ENCODE measurements around the gene CNTN4.

The CNTN4 gene

DNA sequence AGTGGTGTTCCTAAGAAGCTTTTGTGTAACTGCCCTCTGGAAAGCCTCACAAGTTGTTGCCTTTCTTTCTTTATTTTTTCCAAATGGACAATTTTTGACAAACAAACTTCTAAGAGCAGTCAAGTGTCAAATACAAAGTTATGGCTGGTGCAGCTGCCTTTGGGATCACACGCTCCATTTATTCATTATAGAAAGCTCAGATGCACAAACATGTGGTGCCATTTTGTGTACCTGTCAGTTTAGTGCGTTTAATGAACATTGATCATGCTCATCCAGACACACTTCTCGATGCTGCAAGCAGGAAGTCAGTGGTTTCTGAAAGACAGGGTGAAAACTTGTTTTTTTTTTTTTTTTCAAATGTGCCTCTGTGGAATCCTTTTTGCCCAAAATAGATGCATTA lies 324.5 kb downstream of the CNTN4 start:
- DNase-seq = no peak

DNA sequence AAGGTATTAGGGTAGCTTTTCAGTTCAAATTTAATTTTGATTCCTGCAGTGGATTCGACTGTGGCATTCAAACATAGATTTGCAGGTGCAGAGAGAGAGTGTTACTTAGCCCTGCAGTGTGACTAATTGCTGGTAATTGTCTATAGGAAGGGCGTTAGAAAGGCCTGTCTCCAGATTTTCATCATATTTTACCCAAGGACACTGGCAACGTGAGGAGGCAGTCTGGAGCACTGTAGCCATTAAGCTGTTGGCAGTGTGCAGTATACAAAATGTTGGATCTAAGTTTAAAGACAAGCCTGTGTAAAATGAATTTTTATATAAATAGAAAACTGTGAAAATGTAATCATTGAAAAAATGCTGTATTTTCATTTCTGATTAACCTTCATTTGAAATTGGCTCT lies 342.9 kb downstream of the CNTN4 start:
- no peak for DNase-seq

- DNase-seq = no peak
Observed at GRCh38 chr3:2446146-2446545, 347.5 kb downstream of the CNTN4 start.

GRCh38 chr3:2452249-2452648 lies 353.6 kb downstream of the CNTN4 start:
- no peak for DNase-seq

DNA sequence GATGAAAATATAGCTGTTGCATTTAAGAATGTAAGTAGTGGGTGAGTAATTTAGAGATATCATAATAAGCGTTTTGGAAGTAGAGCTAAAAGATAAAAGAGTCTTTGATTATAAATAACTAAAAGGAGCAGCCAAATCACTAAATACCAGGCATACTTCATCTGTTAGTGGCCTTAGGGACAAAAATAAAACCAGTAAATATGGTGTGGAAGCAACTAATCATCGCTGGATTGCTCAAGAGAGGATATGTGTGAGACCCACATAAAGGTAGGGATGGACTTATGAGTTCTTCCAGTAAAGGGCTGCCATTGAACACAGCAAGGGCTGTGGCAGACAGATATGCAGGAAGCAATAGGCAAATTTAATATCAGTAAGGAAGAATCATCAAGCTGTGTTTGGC lies 356.2 kb downstream of the CNTN4 start:
- DNase-seq = no peak

DNA sequence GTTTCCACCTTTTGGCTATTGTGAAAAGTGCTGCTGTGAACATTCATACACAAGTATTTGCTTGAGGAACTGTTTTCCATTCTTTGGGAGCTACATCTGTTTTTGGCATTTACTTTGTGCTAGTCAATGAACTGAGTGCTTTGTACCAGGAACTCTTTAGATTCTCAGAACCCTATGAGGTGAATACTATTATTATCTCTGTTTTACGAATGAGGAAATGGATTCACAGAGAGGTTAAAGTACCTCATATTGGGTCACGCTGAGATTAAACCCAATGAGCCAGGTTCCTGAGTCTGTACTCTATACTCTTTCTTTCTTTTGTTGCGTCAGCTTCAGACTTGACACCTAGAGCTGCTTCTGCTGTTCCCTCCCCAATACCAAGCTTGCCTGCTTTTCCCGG lies 358.1 kb downstream of the CNTN4 start:
- DNase-seq = no peak

GRCh38 chr3:2458816-2459215 lies 360.1 kb downstream of the CNTN4 start:
- no peak for DNase-seq

GRCh38 chr3:2465842-2466241 lies 367.2 kb downstream of the CNTN4 start:
- no peak for DNase-seq

DNA sequence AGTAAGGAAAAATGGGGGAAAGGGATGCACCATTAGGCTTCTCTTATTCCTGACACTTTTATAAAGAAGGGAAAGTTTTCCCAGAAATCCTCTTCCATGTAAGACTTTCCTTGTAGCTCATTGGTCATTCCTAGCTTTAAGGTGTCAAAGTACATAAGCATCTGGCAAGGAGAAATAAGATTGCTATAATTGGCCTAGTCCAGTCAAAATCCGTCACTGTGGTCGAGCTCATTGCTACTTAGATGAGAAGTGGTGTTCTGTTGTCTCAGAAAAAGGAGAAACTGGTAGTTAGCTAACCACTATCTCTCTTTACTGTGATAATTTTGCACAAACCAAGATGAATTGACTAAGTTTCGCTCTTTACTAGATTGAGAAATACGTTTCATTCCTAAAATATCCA lies 370.1 kb downstream of the CNTN4 start:
- no peak for DNase-seq

GRCh38 chr3:2476996-2477395 lies 378.3 kb downstream of the CNTN4 start:
- DNase-seq = no peak

DNA sequence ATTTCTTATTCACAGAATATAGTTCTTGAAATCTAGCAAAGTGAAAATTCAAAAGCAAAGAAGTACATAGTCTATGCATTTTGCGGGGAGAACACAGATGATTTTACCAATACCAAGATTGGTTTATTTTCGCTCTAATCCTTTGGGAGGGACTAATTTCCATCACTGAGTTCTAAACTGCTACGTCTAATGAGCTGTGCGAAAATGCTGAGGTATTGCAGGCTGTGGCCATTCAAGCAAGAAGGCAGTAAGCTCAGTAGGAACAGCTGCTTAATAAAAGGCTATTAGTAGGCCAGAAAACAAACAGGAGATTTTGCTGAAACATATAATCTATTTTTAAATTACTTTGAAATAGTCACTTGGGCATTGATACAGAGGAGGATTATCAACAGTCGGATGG lies 379.0 kb downstream of the CNTN4 start:
- no peak for DNase-seq

DNA sequence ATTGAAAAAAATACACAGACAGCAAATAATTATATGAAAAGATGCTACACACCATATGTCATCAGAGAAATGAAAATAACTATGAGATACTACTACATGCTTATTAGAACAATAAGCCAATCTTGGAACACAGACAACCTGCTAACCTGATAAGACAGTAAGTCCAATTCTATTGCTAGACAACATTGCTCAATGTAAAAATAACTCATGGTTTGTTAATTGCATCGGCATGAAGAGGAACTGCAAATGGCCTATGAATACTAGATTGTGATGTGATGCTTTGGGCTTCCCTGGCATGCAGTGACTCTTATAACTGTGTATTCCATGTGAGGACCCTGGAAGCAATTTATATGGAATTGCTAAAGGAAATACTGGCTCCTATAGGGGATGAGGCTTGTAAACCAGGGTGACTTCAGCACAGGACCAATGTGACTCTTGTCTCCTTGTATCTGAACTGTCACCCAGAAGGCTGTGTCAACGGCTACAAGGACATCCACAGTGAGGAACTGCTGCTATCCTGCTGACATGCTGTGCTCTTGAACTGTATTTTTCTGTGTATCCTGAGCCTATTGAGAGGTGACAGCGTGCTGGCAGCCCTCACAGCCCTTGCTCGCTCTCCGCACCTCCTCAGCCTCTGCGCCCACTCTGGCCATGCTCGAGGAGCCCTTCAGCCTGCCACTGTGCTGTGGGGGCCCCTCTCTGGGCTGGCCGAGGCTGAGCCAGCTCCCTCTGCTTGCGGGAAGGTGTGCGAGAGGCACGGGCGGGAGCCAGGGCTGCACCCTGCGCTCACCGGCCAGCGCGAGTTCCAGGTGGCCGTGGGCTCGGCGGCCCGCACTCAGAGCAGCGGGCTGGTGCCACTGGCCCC lies 385.7 kb downstream of the CNTN4 start:
- no peak for DNase-seq

- no peak for DNase-seq
Observed at GRCh38 chr3:2485027-2485375, 386.3 kb downstream of the CNTN4 start.

- DNase-seq = no peak
Observed at GRCh38 chr3:2495746-2496145, 397.1 kb downstream of the CNTN4 start.

- DNase-seq = no peak
Observed at GRCh38 chr3:2504912-2505311, 406.2 kb downstream of the CNTN4 start.

GRCh38 chr3:2506776-2507175 lies 408.1 kb downstream of the CNTN4 start:
- DNase-seq = no peak

GRCh38 chr3:2510591-2511145 lies 412.0 kb downstream of the CNTN4 start:
- no peak for DNase-seq

DNA sequence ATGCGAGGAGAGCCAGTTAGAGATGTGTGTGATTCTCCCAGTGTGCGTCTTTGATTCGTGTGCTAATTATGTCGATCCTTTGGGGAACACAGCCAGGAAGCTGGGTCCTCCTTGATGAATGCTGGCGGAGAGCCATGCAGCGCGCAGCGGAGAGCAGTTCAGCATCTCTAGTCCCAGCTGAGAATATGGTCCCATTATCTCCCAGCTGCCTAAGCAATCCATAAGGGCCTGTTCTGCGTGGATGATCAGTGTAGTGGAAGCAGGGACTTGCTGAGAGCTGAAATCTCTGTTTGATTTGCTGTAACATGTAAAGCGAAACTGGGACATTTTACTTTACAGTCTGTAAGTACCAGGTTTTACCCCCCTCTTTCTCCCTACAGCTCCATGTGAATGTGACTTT lies 412.7 kb downstream of the CNTN4 start:
- DNase-seq = no peak

DNA sequence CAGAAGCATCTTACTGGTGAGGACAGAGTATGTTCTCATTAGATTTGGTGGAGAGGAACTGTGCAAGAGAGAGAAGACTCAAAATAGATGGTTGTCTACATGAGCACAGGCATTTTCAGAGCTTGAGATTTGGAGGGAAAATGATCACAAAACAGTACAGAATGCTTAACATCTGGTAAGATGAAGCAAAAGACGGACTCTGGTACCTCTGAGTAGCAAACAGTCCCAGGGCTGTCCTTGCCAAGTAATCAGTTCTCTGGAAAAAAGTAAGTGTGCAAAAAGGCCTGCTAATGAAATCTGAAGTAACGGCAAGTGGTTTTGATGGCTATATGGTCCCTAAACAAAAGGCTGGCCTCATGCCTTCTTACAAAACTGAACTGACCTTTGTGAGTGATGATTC lies 414.2 kb downstream of the CNTN4 start:
- no peak for DNase-seq

GRCh38 chr3:2513986-2514385 lies 415.3 kb downstream of the CNTN4 start:
- no peak for DNase-seq

GRCh38 chr3:2516762-2517441 lies 418.2 kb downstream of the CNTN4 start:
- DNase-seq = no peak

DNA sequence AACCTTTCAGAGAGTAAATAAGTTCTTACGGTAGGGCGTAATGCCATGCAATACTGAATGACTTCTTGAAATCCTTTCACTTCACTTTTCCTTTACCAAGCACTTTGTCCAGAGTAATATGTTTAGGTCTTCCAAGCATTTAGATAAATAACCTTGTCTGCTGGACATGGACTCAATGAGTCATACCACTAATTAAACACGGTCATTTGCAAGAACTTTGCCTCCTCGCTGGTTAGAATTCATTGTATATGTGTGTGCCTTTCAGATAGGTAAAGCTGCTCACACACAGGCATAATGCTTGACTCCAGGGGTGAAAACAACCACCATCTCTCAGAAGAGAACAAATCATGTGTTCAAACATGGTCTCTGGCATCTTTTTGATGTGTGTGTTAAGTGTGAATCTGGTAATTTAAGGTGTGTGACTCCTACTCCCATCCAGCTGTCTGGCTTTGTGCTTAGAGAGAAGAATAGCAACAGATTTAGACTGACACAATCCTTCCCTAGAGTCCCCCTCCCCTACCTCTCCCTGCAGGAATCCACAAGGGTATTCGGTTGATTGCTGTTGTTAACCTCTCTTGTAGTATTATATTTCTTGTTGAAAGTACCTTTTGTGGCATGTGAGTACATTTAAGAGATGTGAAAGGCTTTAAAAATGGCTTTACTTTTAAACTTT lies 419.0 kb downstream of the CNTN4 start:
- no peak for DNase-seq

GRCh38 chr3:2523281-2523836 lies 424.7 kb downstream of the CNTN4 start:
- no peak for DNase-seq
